GM12801 (cell line): ENCODE results near the gene UBE2L5.

Experiments used
- CTCF ChIP-seq: IDR thresholded peaks from one replicate; pipeline ENCODE4 v1.5.1; 2011; ENCODE audit warnings: control low read depth; ENCODE audit not compliant: insufficient read length; ENCODE audit errors: extremely low read depth

The UBE2L5 gene

GRCh38 chr13:30477346-30478195 lies 55.3 kb downstream of the UBE2L5 start:
- no peak for TF ChIP-seq CTCF
